ENCODE data around the gene MORN4. TPM values are rescaled to one million over a fixed set of nuclear protein-coding genes. Genes with fewer than 3 reads are reported as not detected.

MORN4 gene
- total RNA-seq, 1 experiment from 2014 or later: 13.7 TPM

DNA sequence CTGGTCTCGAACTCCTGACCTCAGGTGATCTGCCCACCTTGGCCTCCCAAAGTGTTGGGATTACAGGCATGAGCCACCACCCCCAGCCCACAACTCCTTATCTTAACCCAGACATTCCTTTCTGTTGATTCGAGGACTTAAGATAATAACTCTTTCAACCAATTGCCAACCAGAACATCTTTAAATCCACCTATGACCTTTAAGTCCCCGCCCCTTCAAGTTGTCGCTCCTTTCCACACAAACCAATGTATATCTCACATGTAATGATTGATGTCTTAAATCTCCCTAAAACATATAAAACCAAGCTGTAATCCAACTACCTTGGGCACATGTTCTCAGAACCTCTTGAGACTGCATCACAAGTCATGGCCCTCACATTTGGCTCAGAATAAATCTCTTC lies 68.5 kb downstream of the MORN4 start:
- Histone ChIP-seq H3K4me3 (ENCODE audit: insufficient read depth, low read depth, low read length) (no peak overlapping the region), H3K27me3 (ENCODE audit: control insufficient read depth, insufficient read depth, low read length) (no peaks in the 10 kb centered on the region), H3K36me3 (replicated peaks; ENCODE audit: control insufficient read depth, insufficient read depth, low read length) (peaks cover 2% of the 10 kb centered on the region; the same call in 1 of the 2 replicates)
- DNase-seq: no peak

Other genes starting within 250 kb of the MORN4 start
- 41.7 and 47.4 TPM in 2 replicates for gene RRP12, start 232.2 kb downstream of the MORN4 start, total RNA-seq (2014; rRNA removed; shearing (Covaris generic))
- gene PGAM1, start 207.3 kb downstream of the MORN4 start, total RNA-seq (2014; rRNA removed; shearing (Covaris generic)): 1,178 and 1,380 TPM in 2 replicates
- 71.8 and 84.5 TPM in 2 replicates for gene EXOSC1, start 187.5 kb downstream of the MORN4 start, total RNA-seq (2014; rRNA removed; shearing (Covaris generic))
- gene ZDHHC16, start 187.3 kb downstream of the MORN4 start, total RNA-seq (2014; rRNA removed; shearing (Covaris generic)): 36.0 and 47.6 TPM in 2 replicates
- gene MMS19, start 135.1 kb downstream of the MORN4 start, total RNA-seq (2014; rRNA removed; shearing (Covaris generic)): 177 and 188 TPM in 2 replicates
- gene UBTD1, start 134.6 kb downstream of the MORN4 start, total RNA-seq (2014; rRNA removed; shearing (Covaris generic)): 30.2 and 33.4 TPM in 2 replicates
- not detected in 2 replicates for gene ANKRD2, start 60.7 kb downstream of the MORN4 start, total RNA-seq (2014; rRNA removed; shearing (Covaris generic))
- gene HOGA1, start 49.1 kb downstream of the MORN4 start, total RNA-seq (2014; rRNA removed; shearing (Covaris generic)): 0.37 TPM in 1 of 2 replicates, not detected in the other
- gene C10orf62, start 43.8 kb downstream of the MORN4 start, total RNA-seq (2014; rRNA removed; shearing (Covaris generic)): not detected in 2 replicates
- 19.6 and 26.2 TPM in 2 replicates for gene PI4K2A, start 7.2 kb upstream of the MORN4 start, total RNA-seq (2014; rRNA removed; shearing (Covaris generic))
- 10.6 and 13.6 TPM in 2 replicates for gene AVPI1, start 53.7 kb upstream of the MORN4 start, total RNA-seq (2014; rRNA removed; shearing (Covaris generic))
- 18.7 and 21.2 TPM in 2 replicates for gene MARVELD1, start 80.2 kb upstream of the MORN4 start, total RNA-seq (2014; rRNA removed; shearing (Covaris generic))
- 19.2 and 21.8 TPM in 2 replicates for gene ZFYVE27, start 103.6 kb upstream of the MORN4 start, total RNA-seq (2014; rRNA removed; shearing (Covaris generic))
- gene SFRP5, start 138.5 kb upstream of the MORN4 start, total RNA-seq (2014; rRNA removed; shearing (Covaris generic)): 1.9 and 2.3 TPM in 2 replicates
- gene GOLGA7B, start 216.3 kb upstream of the MORN4 start, total RNA-seq (2014; rRNA removed; shearing (Covaris generic)): 0.04 TPM in 1 of 2 replicates, not detected in the other